ENCODE measurements around the gene SRP9.
"Not testable (repeated sequence)": the region's sequence is repeated elsewhere in the genome, so short reads cannot be mapped to it uniquely, and the experiment has no call there.

The SRP9 gene

DNA sequence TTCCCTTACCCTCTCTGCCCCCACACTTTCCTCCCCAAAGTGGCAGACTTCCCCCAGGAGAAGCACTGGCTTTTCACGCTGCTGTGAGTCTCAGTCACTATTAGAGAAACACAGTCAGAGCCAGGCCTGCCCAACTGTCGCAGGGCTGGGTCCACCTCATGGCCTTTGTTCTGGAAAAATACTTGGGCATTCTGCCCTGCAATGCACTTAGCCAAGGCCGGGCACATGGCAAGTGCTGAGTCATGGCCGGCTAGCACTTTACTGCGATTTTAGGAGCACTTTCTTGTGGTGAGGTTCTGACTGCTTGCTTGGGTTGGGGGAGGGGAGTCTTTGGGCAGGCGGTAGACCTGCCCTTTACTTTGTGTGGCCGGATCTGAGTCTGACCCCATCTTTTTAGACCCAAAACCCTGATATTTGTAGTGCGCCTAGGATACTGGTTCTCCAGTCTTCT is 40.0 kb downstream of the SRP9 start:
- DNase-seq = no peak

GRCh38 chr1:225818229-225818628 is 40.6 kb downstream of the SRP9 start:
- DNase-seq = no peak

- no peak for DNase-seq
Measured at GRCh38 chr1:225819346-225820192, 41.9 kb downstream of the SRP9 start.

DNA sequence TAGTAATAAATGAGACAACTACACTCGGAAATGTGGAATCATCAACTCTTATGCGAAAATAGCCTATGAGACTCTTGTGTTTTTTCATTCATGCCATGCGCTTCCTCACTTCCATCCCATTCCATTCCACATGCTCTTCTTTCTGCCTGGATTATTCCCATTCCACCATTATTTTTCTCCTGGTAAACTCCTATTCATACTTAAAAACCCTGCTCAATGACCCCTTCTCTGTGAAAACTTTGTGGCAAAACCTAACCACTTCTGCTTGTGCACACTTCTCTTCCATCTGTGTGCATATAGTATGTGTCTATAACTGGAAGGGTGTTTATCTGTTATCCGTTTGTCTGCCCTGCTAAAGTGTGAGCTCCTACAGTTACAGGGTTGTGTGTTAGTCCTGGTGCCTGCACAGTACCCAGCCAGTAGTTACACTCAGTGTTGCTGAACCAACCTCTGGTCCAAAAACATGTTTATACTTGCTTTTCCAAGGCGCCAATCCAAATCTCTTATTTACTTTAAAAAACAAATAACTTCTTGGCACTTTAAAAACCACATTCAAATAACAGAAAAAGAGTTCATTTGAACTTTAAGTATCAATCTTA is 43.0 kb downstream of the SRP9 start:
- DNase-seq = no peak

GRCh38 chr1:225822655-225823403 is 45.2 kb downstream of the SRP9 start:
- no peak for DNase-seq

DNA sequence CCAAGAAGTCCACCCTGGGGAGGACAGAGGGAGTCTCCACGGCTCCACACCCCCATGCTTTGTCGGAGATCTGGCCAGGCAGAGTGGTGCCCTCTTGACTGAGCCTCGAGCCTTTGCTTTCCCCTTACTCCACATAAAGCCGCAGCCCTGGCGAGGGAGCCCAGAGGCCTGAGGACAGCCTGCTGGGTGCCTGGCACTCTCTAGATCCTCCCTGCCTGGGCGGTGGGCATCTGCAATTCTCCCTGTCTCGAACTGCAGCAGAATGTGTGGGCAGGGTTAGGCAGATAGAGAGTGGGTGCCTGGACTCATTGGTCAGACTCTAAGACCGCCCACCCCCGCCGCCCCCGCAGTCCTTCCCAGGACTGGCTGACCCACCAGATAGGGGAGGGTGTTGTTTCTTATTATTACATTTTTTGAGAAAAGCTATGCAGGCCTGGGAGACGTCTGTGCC is 46.2 kb downstream of the SRP9 start:
- DNase-seq = no peak

GRCh38 chr1:225824533-225824941 is 46.9 kb downstream of the SRP9 start:
- DNase-seq = no peak

DNA sequence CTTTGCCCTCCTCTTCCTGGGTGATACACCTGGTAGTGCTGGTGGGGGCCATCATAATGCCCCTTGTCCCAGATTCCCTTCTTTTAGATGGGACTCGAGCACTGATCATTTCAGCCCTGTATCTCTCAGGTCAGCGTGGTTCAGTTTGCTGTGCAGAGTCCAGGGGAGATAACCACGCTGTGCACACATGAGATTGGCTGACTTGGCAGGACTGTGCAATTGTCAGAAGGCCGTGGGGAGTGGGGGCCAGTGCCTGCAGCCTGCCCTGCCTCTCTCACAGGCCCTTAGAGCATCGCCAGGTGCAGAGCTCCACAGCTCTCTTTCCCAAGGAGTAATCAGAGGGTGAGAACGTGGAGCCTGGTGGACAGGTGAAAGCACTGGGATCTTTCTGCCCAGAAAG is 47.5 kb downstream of the SRP9 start:
- DNase-seq = no peak

GRCh38 chr1:225825607-225826007 is 48.0 kb downstream of the SRP9 start:
- no peak for DNase-seq

- no peak for DNase-seq
Measured at GRCh38 chr1:225827076-225827475, 49.5 kb downstream of the SRP9 start.

DNA sequence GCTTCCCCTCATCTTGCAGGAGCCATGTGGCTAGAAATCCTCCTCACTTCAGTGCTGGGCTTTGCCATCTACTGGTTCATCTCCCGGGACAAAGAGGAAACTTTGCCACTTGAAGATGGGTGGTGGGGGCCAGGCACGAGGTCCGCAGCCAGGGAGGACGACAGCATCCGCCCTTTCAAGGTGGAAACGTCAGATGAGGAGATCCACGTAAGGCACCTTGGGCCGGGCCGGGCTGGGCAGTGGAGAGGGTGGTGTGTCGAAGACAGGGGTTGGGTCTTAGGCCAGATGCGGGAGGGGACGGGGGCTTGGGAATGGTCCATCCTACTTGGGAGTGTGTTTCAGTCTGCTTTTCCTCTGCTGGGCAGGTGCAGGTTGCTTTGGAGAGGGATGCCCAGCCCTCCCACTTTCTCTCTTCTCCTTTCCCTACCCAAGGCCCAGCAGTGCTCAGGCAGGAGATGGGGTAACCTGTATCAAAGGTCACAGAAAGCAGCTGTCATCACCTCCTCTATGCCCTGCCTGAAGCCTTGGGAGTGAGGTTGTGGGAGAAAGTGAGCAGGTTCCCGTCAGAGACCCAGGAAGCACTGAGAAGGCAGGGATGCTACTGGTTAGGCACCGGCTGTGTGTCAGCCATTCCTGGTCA is 51.2 kb downstream of the SRP9 start:
- no peak for DNase-seq

GRCh38 chr1:225830841-225831240 is 53.2 kb downstream of the SRP9 start:
- DNase-seq = no peak

DNA sequence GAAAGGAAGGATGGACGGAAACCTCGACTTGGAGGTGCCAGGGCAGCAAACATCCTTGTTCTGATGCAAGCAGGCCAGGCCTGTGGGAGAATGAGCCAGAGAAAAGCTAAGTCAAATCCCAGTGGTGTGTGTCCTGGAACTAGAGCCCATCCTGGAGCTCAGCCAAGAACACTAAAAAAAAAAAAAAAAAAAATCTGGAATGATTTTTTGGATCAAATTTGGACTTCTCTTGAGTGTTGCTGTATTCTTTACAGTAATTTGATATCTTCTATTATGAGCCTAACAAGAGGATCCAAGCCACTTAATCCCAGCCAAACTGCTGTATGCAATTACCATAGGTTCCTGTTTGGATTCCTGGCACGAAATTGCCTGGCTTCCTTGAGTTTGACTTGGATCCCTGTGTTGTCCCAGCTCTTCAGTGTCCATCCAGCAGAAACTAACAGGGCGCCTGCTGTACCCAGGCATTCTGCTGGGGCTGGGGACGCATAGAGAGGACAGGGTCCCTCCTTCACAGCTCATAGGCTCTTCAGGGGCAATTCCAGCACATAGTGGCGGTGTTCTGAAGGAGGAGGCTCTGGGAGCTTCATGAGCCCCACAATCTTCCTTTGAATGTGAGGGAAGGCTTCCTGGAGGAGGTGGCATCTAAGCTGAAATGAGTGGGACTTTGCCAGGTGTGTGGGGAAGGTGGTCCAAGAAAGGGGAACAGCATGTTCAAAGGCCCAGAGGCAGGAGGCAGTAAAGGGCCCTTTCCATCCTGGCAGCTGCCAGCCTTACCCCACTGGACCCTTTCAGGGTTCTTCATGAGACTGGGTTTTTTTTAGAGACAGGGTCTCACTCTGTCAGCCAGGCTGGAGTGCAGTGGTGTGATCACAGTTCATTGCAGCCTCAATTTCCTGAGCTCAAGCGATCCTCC is 57.0 kb downstream of the SRP9 start:
- DNase-seq = no peak

GRCh38 chr1:225835856-225836255 is 58.2 kb downstream of the SRP9 start:
- DNase-seq = no peak

- DNase-seq = not testable (repeated sequence)
Measured at GRCh38 chr1:225836296-225836695, 58.7 kb downstream of the SRP9 start.

DNA sequence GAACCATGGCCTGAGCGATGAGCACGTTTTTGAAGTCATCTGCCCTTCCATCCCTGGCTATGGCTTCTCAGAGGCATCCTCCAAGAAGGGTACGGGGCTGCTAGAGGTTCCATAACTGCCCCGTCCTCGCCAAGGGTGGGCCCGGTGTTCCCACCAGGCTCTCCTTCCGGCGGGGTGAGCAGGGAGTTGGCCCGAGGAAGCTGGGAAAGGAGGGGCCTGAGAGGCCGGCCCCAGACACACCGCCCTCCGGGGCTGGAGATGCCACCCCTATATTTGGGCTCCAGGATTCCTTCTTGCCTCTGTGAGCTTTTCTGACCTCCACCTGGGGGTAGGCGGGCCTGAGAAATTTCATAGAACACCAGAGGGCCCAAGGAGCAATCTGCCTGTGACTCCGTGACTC is 61.2 kb downstream of the SRP9 start:
- no peak for DNase-seq
